ENCODE data around the gene CCDC38.

Gene CCDC38

DNA sequence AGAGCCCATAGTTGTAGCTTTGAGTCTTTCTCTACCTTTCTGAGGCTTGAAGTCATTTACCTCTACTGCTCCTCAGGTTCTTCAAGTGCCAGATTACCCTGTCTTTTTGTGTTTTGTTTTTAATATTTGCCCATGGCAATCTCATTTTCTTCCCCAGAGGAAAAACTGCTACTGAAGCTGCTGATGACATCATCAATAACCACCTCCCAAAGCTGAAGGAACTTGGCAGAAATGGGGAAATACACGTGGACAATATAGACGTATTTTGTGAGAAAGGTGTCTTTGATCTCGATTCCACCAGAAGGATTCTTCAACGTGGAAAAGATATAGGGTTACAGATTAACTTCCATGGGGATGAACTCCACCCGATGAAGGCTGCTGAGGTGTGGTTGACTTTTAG lies 17.8 kb upstream of the CCDC38 start:
- no peak for DNase-seq

DNA sequence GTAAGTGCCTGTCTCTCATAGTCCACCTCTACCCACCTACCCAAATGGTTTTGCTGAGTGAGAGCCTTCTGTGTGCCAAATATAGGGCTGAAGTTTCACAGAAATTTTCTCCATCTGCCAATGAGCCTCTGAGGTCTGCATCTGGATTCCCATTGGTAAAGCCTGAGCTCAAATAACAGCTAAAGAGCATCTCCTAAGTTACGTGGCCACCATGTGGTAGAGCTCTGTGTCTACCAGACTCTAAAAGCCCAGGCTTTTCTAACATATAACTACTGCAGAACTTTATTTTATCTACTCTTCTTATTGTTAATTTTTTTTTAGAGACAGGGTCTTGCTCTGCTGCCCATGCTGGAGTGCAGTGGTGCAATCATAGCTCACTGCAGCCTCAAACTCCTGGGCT lies 16.7 kb upstream of the CCDC38 start:
- DNase-seq, result no peak

DNA sequence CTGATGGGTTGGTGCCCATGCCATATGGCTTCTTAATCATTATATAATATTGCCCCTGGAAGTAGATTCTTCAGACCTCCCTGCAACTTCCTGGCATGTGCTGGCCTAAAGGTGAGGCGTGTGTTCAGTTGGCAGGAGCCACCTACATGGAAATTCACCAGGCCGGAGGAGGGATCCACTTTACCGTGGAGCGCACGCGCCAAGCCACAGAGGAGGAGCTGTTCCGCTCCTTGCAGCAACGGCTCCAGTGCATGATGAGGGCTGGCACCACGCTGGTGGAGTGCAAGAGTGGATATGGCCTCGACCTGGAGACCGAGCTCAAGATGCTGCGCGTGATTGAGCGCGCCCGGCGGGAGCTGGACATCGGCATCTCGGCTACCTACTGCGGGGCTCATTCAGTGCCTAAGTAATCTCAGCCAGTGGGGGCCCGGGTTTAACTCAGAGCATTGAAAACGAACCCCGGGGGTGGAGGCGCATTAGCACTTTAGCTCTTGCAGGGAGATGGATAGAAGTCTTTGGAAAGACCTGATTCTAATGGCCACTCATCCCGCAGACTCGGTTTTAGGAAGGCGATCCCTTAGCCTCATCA lies 14.2 kb upstream of the CCDC38 start:
- no peak for DNase-seq

DNA sequence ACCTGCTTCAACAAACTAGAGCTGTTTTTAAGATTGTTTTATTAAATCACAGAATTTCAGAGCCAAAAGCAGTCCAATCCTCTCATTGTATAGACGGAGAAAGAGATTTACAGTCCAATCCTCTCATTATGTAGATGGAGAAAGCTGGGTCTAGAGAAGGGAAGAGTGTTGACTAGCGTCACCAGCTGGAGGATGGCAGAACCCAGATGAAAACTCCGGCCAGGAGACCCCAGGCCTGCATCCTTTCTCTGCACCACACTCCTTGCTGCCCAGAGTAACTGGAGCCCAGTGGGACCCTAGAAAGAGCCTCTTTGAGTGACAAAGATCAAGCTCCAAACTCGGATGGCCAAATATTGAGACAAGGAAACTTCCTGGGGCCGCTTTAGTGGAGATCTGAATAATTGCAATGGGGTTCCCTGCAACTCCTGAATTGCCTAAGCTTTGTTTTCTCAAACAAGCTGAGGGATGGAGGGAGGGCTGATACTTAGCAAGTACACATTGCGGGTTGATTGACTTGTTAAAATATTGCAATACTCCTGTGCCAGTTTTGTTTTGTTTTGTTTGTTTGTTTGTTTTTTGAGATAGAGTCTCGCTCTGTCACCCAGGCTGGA lies 13.2 kb upstream of the CCDC38 start:
- DNase-seq, result no peak

DNA sequence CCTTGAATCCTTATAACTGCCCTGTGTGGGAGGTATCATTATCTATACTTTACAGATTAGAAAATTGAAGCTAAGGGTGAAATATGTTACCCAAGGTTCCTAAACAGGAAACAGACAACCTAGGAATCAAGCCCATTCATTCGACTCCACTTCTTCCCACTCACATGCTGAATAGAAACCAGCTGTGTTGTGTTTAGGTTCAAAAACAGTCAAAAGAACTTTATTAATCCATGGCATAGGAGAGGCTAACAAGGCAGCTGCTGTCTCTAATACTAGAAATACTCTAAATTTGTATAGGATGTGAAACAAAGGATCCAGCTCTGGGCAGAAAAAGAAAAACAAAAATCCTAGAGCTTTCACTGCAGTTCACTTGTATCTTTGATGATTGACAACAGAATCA lies 10.6 kb upstream of the CCDC38 start:
- DNase-seq, result no peak

DNA sequence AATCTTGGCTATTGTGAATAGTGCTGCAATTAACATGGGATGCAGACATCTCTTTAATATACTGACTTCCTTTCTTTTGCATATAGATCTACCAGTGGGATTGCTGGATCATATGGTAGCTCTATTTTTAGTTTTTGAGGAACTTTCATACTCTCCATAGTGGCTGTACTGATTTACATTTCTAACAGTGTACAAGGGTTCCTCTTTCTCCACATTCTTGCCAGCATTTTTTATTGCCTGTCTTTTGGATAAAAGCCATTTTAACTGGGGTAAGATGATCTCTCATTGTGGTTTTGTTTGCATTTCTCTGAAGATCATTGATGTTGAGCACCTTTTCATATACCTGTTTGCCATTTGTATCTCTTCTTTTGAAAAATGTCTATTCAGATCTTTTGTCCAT lies 9.1 kb upstream of the CCDC38 start:
- no peak for DNase-seq

DNA sequence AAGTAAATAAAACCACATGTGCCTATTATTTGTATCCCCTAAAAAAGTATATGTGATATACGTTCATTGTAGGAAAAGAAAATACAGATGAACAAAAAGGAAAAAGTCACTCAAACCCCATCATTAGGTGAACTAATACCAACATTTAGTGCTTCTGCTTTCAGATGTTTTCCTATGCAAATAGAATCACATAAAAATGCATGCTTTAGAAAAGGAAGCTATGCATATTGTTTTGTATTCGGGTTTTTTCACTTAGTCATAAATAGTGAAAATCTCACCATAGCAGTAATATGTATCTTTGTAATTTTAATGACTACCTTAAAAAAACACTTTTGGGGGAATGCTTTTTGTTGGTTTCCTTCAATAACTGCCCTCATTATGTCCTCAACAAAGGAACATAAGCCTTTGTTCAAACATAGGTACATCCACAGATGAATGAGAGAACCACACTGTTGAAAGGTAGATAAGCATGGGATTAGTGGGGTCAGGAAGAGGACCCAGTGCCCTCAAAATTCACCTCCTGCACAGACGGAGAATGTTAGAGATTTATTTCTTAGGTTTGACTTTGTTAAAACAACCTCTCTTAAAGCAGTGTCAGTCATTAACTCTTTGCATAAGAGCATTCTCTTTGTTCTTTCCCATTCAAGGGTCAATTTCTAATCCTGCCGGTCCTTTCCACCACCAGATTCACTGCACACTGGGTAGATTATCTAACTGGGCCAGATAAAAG lies 7.2 kb upstream of the CCDC38 start:
- no peak for DNase-seq

DNA sequence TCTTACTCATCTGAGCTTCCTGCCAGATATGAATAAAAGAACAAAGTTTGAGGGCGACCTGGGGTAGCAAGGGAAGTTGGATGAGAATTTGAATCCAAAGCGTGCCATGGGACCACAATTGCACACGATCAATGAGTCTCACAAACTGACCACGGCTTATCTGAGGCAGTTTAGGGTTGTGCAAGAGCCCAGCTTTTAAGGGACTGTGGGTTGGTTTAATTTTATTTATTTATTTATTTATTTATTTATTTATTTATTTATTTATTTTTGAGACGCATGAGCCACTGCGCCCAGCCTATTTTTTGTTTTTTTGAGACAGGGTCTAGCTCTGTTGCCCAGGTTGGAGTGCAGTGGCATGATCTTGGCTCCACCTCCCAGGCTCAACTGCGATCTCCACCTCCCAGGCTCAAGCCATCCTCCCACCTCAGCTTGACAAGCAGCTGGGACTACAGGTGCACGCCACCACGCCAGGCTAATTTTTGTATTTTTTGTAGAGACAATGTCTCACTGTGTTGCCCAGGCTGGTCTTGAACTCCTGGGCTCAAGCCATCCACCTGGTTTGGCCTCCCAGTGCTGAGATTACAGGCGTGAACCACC lies 1.8 kb upstream of the CCDC38 start:
- DNase-seq, result no peak

DNA sequence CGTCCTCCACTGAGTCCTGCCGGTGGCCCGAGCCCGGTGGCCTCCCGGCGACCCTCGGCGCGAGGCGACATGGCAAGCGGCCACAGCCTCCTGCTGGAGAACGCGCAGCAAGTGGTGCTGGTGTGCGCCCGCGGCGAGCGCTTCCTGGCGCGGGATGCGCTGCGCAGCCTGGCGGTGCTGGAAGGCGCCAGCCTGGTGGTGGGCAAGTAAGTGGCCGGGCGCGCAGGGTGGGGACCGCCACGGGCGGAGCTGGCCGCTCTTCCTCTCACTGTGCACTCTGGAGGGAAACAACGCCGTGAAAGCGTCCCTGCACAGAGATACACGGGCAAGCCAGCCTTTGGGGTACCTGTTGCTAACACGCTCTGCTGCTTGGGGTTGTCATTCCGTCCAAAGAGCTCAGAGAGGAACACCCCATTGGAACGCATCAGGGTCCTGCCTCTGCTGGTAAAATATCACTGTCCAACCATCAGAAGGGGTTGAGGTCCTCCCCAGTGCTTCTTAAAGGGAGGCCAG lies 972 bp upstream of the CCDC38 start, which contains the start of gene AMDHD1:
Gene AMDHD1, plus strand, starts transcription at position 2 of the 513 bp plus-strand sequence. Its CDS starts 68 bp downstream, at position 70.
- DNase-seq, result peak; percentile 70

DNA sequence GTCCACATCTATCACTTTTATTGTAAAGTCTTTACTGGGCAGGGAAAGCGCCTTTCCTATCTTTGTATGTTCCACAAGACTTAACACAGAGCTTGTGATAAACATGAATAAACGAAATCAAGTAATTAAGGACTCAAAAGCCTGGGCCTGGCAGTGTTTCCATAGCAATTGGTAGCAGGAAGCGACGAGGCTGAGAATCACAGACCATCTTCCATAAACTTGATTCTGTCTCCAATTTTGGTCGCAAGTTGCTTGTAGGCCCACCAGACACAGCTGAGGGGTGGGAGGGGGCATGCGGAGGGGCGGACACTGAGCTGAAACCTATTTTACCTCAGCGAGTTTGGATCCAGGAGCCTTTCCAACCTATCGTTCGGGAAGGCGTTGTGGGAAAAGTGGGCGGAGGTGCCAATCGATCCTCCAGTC lies 302 bp downstream of the CCDC38 start:
- no peak for DNase-seq

DNA sequence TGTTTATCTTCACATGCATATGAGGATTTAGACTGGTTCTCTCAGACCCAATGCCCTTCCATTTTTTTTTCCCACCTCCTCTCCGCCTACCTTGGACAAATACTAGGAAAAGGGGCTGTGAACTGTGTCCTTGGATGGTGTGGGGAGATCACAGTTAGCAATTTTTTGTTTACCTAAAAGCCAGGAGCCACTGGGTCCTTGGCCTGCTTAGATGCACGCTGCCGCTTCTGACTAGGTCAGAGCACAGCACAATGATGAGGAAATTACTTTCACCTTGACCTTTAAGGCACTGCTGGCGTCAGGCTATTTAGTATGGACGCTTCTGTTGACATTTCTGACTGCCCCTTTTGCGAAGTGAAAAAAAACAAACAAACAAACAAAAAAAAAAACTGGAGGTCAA lies 1.9 kb downstream of the CCDC38 start:
- DNase-seq, result no peak

DNA sequence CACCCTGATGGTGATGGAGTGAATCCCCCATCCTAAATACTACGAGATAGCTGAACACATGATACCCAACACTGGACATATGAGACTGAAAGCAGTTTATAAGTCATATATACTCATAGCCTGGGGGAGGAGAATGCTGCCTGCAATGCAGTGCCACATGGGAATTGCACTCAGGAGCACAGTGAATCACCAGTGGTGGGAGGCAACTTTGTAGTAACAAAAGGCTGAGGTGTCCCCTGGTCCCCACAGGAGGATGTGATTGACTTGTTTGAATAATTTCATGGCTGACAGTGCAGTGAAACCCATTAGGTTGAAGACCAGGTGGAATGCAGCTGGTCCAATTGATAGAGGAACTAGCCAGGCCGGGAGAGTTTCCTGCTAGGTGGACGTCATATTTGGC lies 20.2 kb downstream of the CCDC38 start:
- DNase-seq, result no peak

DNA sequence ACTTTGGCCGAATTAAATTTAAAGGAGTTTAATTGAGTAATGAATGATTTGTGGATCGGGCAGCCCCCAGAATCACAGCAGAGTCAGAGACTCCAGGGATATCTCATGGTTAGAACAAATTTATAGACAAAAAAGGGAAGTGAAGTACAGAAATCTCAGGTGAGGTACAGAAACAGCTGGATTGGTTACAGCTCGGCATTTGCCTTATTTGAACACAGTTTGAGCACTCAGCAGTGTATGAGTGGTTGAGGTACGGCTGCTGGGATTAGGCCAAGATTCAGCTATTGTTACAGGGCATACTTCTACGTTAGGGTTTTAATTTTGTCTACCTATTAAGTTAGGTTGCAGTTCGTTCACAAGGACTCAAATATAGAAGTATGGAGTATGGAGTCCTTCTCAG lies 23.3 kb downstream of the CCDC38 start:
- no peak for DNase-seq

DNA sequence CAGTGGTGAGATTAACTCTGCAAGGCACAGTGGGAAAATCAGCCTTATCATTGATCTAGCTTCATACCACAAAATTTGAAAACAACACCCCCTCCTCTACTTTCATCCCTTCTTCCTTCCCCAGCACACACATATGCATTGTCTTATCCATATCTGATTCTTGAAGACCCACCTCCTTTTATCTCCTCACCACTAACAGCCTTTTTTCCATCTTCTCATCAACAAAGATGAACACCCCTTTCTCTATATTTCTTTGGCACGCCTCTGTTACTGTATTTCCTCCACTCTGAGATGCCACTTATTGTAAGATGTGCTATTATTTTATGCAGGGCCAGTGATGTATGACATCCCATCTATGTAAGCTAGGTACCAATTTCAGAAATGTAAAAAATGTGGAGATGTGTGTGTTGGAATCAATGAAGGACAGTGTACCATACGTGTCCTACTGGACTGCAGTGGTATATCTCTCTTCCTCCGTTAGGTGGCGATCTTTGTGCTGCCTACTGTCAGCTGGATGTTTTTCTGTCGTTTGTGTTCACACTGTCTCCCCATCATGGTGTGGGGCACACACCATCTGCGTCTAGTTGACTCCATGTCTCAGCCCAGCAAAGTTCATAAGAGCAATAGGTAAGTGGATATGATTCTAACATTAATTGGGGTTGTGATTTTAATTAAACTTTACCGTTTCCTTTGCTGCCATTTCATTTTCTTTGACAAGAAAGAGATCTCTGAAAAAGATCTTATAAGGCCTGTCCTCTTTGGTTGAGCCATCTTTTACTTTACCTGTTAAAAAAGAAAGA lies 24.0 kb downstream of the CCDC38 start:
- DNase-seq, result peak; percentile 41

DNA sequence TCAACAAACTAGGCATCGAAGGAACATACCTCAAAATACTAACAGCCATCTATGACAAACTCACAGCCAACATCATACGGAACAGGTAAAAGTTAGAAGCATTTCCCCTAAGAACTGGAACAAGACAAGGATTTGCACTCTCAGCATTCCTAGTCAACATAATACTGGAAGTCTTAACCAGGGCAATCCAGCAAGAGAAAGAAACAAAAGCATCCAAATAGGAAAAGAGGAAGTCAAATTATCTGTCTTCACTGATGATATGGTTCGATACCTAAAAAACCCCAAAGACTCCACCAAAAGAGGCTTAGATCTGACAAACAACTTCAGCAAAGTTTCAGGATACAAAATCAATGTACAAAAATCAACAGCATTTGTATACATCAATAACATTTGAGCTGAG lies 32.5 kb downstream of the CCDC38 start:
- no peak for DNase-seq

DNA sequence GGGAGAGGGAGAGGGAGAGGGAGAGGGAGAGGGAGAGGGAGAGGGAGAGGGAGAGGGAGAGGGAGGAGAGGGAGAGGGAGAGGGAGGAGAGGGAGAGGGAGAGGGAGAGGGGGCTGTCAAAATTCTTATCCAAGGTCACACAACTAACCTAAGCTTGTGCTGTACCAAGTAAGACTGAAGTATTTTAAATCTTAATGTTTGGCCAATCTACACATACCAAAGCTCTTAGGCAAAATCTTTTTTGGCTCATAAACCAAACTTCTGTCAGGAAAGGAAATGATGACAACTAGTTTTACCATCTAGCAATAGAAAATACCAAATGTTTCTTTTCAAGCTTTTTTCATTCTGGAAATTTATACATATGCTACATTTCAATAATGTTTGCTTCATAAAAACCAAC lies 33.8 kb downstream of the CCDC38 start:
- no peak for DNase-seq

DNA sequence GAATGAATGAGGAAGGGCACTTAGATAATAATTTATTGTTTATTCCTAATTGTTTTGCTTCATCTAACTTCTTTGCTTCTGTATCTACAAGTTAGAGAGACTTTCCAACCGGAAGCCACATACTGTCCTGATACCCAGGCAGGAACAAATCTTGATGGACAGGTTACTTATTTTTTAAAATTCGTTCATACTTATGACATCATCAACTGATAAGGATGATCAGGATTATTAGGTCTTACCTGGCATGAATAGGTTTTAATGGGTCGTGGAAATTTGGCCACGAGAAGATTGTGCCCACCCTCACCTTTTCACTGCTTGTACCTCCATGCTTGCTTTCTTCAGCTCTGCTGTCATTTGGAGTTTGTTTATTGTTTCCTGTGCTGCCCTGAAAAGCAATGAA lies 44.3 kb downstream of the CCDC38 start:
- DNase-seq, result no peak

DNA sequence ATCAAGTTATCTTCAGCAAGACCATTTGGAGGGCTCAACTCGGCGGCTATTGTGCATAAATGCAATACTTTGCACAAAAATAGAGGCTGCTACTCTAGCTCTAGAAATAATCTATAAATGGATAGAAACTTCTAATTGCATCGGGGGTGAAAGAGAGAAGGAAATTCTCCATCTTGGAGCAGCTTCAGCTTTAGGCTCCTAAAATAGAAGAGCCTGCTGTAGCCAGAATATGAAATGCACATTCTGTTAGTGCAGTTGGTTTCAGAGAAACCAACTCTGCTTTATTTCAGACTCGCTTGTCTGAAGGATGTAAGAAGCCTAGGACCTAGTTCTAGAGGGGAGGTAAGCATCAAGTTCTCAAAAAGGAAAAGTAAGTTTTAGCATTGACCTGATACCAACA lies 45.6 kb downstream of the CCDC38 start:
- DNase-seq, result no peak

DNA sequence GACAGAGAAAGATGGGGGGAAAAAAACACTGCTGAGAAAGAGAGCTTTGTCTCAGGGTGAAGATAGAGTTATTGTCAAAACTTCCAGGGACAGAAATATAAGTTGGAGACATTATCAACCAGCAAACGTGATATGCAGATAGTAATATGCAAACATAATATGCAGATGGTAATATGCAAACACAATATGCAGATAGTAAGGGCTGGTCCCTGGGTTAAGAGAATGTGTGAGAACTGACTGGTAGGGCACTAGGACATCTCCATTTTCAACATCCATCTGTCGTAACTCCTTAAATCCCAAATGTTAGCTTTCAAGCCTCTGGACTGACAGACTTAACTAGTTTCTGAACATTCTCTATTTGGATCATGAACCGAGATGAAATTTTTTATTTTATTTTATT lies 51.5 kb downstream of the CCDC38 start:
- DNase-seq, result no peak

DNA sequence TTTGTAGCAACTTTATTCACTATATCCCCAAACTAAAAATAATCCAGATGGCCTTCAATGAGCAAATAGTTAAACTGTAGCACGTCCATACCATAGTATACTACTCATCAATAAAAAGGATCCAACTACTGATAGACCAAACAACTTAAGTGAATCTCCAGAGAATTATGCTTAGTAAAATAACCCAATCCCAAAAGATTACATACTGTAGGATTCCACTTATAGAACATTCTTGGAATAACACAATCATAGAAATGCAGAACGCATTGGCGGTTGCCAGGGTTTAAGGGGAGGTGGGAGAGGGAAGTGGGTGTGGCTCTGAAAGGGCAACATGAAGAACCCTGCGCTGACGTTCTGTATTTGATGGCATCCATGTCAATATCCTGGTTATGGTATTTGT lies 55.1 kb downstream of the CCDC38 start:
- no peak for DNase-seq

DNA sequence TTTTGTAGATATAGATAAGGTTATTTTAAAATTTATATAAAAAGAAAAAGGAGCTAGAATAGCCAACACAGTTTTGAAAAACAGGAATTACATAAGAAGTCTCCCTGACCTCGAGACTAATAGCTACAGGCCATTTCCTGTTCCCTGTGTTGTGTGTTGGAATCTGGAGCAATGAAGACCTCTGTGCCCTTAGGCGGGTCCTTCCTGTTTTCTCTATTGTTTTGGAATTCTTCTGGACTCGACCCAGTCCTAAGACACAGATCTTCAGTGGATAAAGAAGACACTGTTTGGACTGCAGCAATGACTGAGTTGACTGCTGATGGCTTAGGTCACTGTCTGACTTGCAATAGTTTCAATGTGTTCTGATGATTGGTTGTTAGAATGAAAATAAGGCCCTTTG lies 57.4 kb downstream of the CCDC38 start:
- DNase-seq, result no peak

DNA sequence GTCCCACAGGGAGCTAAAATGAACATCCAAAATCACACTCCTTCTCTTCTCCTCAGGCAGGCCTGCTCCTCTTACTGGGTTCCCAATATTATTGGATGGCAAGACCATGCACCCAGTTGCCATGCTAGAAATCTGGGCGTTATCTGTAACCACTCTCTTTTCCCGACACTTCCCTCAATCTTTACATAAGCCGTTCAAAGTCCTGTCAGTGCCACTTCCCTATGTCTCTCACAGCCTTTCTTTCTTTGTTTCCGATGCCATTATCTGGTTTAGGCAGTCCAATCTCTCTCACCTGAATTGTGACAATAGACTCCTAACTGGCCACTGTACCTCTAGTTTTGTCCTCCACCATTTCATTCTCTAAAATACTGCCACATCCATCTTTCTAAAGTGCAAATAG lies 59.5 kb downstream of the CCDC38 start:
- no peak for DNase-seq

DNA sequence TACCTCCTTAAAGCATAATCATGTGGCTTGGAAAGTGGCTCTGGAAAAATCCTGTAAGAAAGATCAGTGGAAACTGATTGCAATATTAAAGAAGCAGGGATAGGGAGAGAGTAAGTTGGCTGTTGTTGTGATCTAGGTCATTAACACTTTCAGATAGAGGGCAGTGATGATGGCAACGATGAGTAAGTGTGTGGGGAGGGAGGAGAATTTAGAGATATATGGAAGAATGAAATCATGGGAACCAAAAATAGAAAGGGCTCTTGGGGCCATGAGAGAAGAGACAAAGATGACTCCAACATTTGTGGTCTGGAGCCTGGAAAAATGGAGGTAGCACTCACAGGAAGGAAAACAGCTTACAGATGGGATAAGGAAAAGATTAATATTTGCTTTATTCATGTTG lies 60.3 kb downstream of the CCDC38 start:
- no peak for DNase-seq
